ENCODE data around the gene CADPS2. TPM values are rescaled to one million over a fixed set of nuclear protein-coding genes. Genes with fewer than 3 reads are reported as not detected.

Gene CADPS2
- polyA plus RNA-seq, 1 experiment = 0.38 TPM

- H3K36me3 ChIP-seq (ENCODE audit: control insufficient read depth, insufficient read depth, low read length) = no peaks in the 10 kb centered on the region
- TF ChIP-seq, protein P1, sequence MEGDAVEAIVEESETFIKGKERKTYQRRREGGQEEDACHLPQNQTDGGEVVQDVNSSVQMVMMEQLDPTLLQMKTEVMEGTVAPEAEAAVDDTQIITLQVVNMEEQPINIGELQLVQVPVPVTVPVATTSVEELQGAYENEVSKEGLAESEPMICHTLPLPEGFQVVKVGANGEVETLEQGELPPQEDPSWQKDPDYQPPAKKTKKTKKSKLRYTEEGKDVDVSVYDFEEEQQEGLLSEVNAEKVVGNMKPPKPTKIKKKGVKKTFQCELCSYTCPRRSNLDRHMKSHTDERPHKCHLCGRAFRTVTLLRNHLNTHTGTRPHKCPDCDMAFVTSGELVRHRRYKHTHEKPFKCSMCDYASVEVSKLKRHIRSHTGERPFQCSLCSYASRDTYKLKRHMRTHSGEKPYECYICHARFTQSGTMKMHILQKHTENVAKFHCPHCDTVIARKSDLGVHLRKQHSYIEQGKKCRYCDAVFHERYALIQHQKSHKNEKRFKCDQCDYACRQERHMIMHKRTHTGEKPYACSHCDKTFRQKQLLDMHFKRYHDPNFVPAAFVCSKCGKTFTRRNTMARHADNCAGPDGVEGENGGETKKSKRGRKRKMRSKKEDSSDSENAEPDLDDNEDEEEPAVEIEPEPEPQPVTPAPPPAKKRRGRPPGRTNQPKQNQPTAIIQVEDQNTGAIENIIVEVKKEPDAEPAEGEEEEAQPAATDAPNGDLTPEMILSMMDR (IDR thresholded peaks at IDR 0.05; ENCODE audit: insufficient read depth, low read depth, low read length) = no peak
- H3K4me3 ChIP-seq (ENCODE audit: low read depth, low read length) = no peak overlapping the region
- DNase-seq (ENCODE audit: low read depth) = no peak
- peaks cover 4% of the 10 kb centered on the region for H3K27me3 ChIP-seq (ENCODE audit: control insufficient read depth, insufficient read depth, low read length)
- ChIA-PET POLR2A (no interaction called here), CTCF (no interaction called here)
These were observed 4.9 kb downstream of the CADPS2 start for GRCh38 chr7:122881324-122881723.

DNA sequence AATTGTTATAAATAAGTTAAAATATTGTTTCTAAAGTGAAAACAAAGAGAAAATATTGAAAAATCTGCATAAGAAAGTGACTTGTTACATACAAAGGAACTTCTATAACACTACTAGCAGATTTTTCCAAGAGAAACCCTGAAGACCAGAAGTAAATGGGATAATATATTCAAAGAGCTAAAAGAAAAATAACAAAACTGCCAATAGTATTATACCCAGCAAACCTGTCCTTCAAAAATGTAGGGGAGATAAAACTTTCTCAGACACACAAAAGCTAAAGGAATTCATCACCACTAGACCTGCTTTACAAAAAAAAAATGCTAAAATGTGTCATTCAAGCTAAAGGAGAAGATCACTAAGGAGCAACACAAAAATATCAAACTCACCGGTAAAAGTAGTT is 17.0 kb downstream of the CADPS2 start:
- no peak overlapping the region for H3K4me3 ChIP-seq (ENCODE audit: low read depth, low read length)
- H3K36me3 ChIP-seq (ENCODE audit: control insufficient read depth, insufficient read depth, low read length) = no peaks in the 10 kb centered on the region
- no peak for DNase-seq (ENCODE audit: low read depth)
- CTCF ChIA-PET = no interaction called here
- H3K27me3 ChIP-seq (ENCODE audit: control insufficient read depth, insufficient read depth, low read length) = no peaks in the 10 kb centered on the region
- POLR2A ChIA-PET = no interaction called here
- TF ChIP-seq, protein P1 (IDR thresholded peaks at IDR 0.05; ENCODE audit: insufficient read depth, low read depth, low read length) = no peak

GRCh38 chr7:122867471-122867980 is 18.7 kb downstream of the CADPS2 start:
- no peak overlapping the region for H3K4me3 ChIP-seq (ENCODE audit: low read depth, low read length)
- DNase-seq (ENCODE audit: low read depth) = no peak
- H3K36me3 ChIP-seq (ENCODE audit: control insufficient read depth, insufficient read depth, low read length) = no peaks in the 10 kb centered on the region
- CTCF ChIA-PET = interaction anchor here (0.6 kb wide), 1 partner anchor 465 kb away, joined by 3 read pairs; no protein-coding TSS in a partner anchor
- POLR2A ChIA-PET = no interaction called here
- no peaks in the 10 kb centered on the region for H3K27me3 ChIP-seq (ENCODE audit: control insufficient read depth, insufficient read depth, low read length)
- TF ChIP-seq, protein P1 (IDR thresholded peaks at IDR 0.05; ENCODE audit: insufficient read depth, low read depth, low read length) = no peak

- no peak overlapping the region for H3K4me3 ChIP-seq (ENCODE audit: low read depth, low read length)
- CTCF ChIA-PET = no interaction called here
- POLR2A ChIA-PET = no interaction called here
- H3K27me3 ChIP-seq (ENCODE audit: control insufficient read depth, insufficient read depth, low read length) = no peaks in the 10 kb centered on the region
- H3K36me3 ChIP-seq (ENCODE audit: control insufficient read depth, insufficient read depth, low read length) = no peaks in the 10 kb centered on the region
- no peak for DNase-seq (ENCODE audit: low read depth)
- TF ChIP-seq, protein P1 (IDR thresholded peaks at IDR 0.05; ENCODE audit: insufficient read depth, low read depth, low read length) = no peak
These were observed 21.4 kb downstream of the CADPS2 start for GRCh38 chr7:122864838-122865237.

DNA sequence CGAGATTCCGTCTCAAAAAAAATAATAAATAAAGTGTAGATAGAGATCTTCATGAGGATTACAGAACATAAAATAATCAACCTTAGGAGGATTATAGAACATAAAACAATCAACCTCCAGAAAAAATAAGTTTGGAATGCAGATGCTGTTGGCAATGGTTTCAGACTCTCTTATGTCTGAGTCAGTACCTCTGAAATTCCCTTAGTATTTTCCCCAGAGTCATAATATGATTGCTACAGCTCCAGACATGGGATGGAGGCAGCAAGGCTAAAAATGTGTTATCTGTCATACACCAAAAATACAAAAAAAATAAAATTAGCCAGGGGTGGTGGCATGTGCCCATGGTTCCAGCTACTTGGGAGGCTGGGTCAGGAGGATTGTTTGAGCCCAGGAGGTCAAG is 22.2 kb downstream of the CADPS2 start:
- DNase-seq (ENCODE audit: low read depth) = no peak
- ChIA-PET CTCF (no interaction called here), POLR2A (no interaction called here)
- Histone ChIP-seq H3K36me3 (ENCODE audit: control insufficient read depth, insufficient read depth, low read length) (no peaks in the 10 kb centered on the region), H3K27me3 (ENCODE audit: control insufficient read depth, insufficient read depth, low read length) (no peaks in the 10 kb centered on the region), H3K4me3 (ENCODE audit: low read depth, low read length) (no peak overlapping the region)
- TF ChIP-seq, protein P1 (IDR thresholded peaks at IDR 0.05; ENCODE audit: insufficient read depth, low read depth, low read length) = no peak
